Liver (tissue), 9 donors: ENCODE results near the gene TTC24. TPM values are rescaled to one million over a fixed set of nuclear protein-coding genes. Genes with fewer than 3 reads are reported as not detected.

Experiments used
- DNase-seq: peaks from one replicate; pipeline ENCODE4 v3.0.0-alpha.2; 2017; ENCODE audit warnings: low spot score
- H3K27ac ChIP-seq, 2 donors: one replicate each; pipeline ENCODE4 v1.7.0; 2013; ENCODE audit warnings: inconsistent platforms in 2 of 2, low read length in 2 of 2, control low read depth in 1 of 2, low read depth in 1 of 2, mild to moderate bottlenecking in 1 of 2
- H3K27me3 ChIP-seq, 4 donors: one replicate each; pipeline versions ENCODE4 v1.6.1 to v1.7.0; 2013; ENCODE audit warnings: low read length in 3 of 4, inconsistent platforms in 1 of 4, mild to moderate bottlenecking in 1 of 4, moderate library complexity in 1 of 4; ENCODE audit not compliant: control insufficient read depth in 4 of 4, insufficient read depth in 4 of 4
- H3K36me3 ChIP-seq, 4 donors: one replicate each; pipeline versions ENCODE4 v1.6.1 to v1.7.0; 2013; ENCODE audit warnings: low read length in 3 of 4, mild to moderate bottlenecking in 3 of 4, low read depth in 1 of 4, moderate library complexity in 1 of 4; ENCODE audit not compliant: control insufficient read depth in 4 of 4, insufficient read depth in 3 of 4
- H3K4me1 ChIP-seq, 4 donors: one replicate each; pipeline versions ENCODE4 v1.6.1 to v1.7.0; 2013; ENCODE audit warnings: low read length in 3 of 4, mild to moderate bottlenecking in 3 of 4, moderate library complexity in 1 of 4; ENCODE audit not compliant: control insufficient read depth in 4 of 4, insufficient read depth in 4 of 4
- H3K4me3 ChIP-seq, 3 donors: one replicate each; pipeline versions ENCODE4 v1.6.1 to v1.7.0; 2013; ENCODE audit warnings: low read length in 3 of 3, control low read depth in 1 of 3, low read depth in 1 of 3, mild to moderate bottlenecking in 1 of 3
- H3K9ac ChIP-seq, 2 donors: one replicate each; pipeline ENCODE4 v1.7.0; 2013; ENCODE audit warnings: low read length in 2 of 2, mild to moderate bottlenecking in 2 of 2, moderate library complexity in 2 of 2, control low read depth in 1 of 2, low read depth in 1 of 2
- H3K9me3 ChIP-seq, 4 donors: one replicate each; pipeline versions ENCODE4 v1.6.1 to v1.7.0; 2013; ENCODE audit warnings: low read length in 3 of 4; ENCODE audit not compliant: control insufficient read depth in 4 of 4
- CTCF ChIP-seq: fragments of 150-350 bp; IDR thresholded peaks from 2 replicates; pipeline ENCODE4 v1.5.1; 2017; ENCODE audit warnings: improper control_type of control experiment, low read depth, low read length; ENCODE audit not compliant: missing input control
- EGR1 ChIP-seq, 2 donors: IDR thresholded peaks; 2 replicates each; pipeline ENCODE4 v1.6.1; 2016 to 2018; ENCODE audit warnings: antibody characterized with exemption in 2 of 2, low read depth in 2 of 2
- FOXA2 ChIP-seq: IDR thresholded peaks from 2 replicates; pipeline ENCODE4 v1.6.1; 2016; ENCODE audit warnings: antibody characterized with exemption
- GABPA ChIP-seq, 2 donors: IDR thresholded peaks in 1 of 2; conservative IDR thresholded peaks in 1 of 2; 2 replicates each; pipeline ENCODE4 v1.6.1; 2016; ENCODE audit warnings: antibody characterized with exemption in 2 of 2, mild to moderate bottlenecking in 1 of 2, moderate library complexity in 1 of 2
- RAD21 ChIP-seq, 2 donors: IDR thresholded peaks; 2 replicates each; pipeline ENCODE4 v1.6.1; 2016; ENCODE audit warnings: antibody characterized with exemption in 2 of 2, mild to moderate bottlenecking in 2 of 2
- RXRA ChIP-seq, 2 donors: IDR thresholded peaks; 2 replicates each; pipeline ENCODE4 v1.6.1; 2017 to 2018; ENCODE audit warnings: antibody characterized with exemption in 2 of 2, mild to moderate bottlenecking in 1 of 2
- SP1 ChIP-seq: IDR thresholded peaks from 2 replicates; pipeline ENCODE4 v1.6.1; 2018; ENCODE audit warnings: antibody characterized with exemption, mild to moderate bottlenecking
- YY1 ChIP-seq: IDR thresholded peaks from 2 replicates; pipeline ENCODE4 v1.6.1; 2016; ENCODE audit warnings: antibody characterized with exemption, mild to moderate bottlenecking
- WGBS: extraction: QIAGEN DNeasy Blood & Tissue Kit; methylation state at CpG from one replicate; pipeline ENCODE4 v1.1.7; 2013; 5-methylcytosine and 5-hydroxymethylcytosine counted together
- polyA plus RNA-seq, 2 donors: library from polyadenylated mRNA; stranded (reverse) in 1 of 2; unstranded in 1 of 2; fragments of 200-250 nt in 1 of 2; fragments of >200 nt in 1 of 2; fragmentation: Nextera tagmentation in 1 of 2; extraction: Ambion mirVana in 1 of 2; gene quantifications; one replicate each; pipeline versions ENCODE4 v1.2.1 to v1.2.3, GENCODE V29; 2013 to 2015
- total RNA-seq, 2 donors: library from RNA; depleted of rRNA; stranded (reverse); fragments of >200 nt; gene quantifications; one replicate each; pipeline ENCODE4 v1.2.3, GENCODE V29; 2014
- TF ChIP-seq, protein P1 (sequence below): IDR thresholded peaks from 2 replicates; pipeline ENCODE4 v1.6.1; 2016; ENCODE audit warnings: antibody characterized with exemption
- TF ChIP-seq, protein P2 (sequence below): IDR thresholded peaks from 2 replicates; pipeline ENCODE4 v1.6.1; 2016; ENCODE audit warnings: antibody characterized with exemption, mild to moderate bottlenecking
- donor health status: healthy.
- donor health status: healthy.
- donor health status: healthy.
- donor health status: healthy.
- donor health status: healthy.

TTC24 gene
- total and polyA plus RNA-seq, 4 donors, result 0.08 to 0.14 (median 0.10) TPM; not detected in 1

- Histone ChIP-seq H3K9me3 (no peaks in the 10 kb centered on the region), H3K27me3 (peaks cover 0 to 4% (median 0%) of the 10 kb centered on the region in 4 donors)
These were observed 33.1 kb downstream of the TTC24 start for GRCh38 chr1:156612666-156613065.

DNA sequence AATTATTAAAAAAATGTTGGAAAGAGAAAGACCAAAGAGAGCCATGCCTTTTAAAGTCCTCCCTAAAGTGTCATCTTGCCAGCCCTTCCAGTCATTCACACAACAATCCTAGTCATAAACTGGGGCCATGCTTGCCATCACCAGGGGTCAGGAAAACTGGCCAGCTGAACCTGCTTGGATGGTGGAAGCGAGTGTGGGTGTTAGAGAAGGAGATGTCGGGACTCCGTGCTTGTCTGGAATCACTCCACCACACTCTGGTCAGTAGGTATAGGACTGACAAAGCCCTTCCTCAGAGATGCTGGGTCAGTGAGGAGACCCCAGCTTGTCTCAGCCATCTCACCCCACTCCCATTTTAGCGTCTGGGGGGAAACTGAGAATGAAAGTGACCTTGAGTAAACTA is 36.4 kb downstream of the TTC24 start:
- Histone ChIP-seq H3K36me3 (no peaks in the 10 kb centered on the region), H3K27ac (no peak overlapping the region), H3K9me3 (no peaks in the 10 kb centered on the region), H3K4me1 (no peaks in the 10 kb centered on the region), H3K4me3 (no peak overlapping the region), H3K27me3 (peaks cover 0 to 4% (median 0%) of the 10 kb centered on the region in 4 donors), H3K9ac (no peak overlapping the region)
- TF ChIP-seq EGR1 (IDR thresholded peaks at IDR 0.05; ENCODE audit: low read depth in 2 of 2) (no peak), FOXA2 (no peak)
- TF ChIP-seq, protein P1, sequence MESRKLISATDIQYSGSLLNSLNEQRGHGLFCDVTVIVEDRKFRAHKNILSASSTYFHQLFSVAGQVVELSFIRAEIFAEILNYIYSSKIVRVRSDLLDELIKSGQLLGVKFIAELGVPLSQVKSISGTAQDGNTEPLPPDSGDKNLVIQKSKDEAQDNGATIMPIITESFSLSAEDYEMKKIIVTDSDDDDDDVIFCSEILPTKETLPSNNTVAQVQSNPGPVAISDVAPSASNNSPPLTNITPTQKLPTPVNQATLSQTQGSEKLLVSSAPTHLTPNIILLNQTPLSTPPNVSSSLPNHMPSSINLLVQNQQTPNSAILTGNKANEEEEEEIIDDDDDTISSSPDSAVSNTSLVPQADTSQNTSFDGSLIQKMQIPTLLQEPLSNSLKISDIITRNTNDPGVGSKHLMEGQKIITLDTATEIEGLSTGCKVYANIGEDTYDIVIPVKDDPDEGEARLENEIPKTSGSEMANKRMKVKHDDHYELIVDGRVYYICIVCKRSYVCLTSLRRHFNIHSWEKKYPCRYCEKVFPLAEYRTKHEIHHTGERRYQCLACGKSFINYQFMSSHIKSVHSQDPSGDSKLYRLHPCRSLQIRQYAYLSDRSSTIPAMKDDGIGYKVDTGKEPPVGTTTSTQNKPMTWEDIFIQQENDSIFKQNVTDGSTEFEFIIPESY, result no peak
- WGBS, result 47% methylated on average over 4 of the region's 4 CpGs
- no peak for DNase-seq

More at GRCh38 chr1:156612666-156613065, 33.1 kb downstream of the TTC24 start:
- no peaks in the 10 kb centered on the region for H3K36me3 ChIP-seq
- H3K9ac ChIP-seq, result no peak overlapping the region
- no peak overlapping the region for H3K27ac ChIP-seq
- 49% methylated on average over 3 of the region's 3 CpGs for WGBS
- H3K4me3 ChIP-seq, result no peak overlapping the region
- H3K4me1 ChIP-seq, result no peaks in the 10 kb centered on the region
- TF ChIP-seq FOXA2, result no peak
- TF ChIP-seq GABPA (IDR thresholded peaks at IDR 0.05 in 1 of 2, conservative IDR thresholded peaks at IDR 0.05 in 1 of 2), result no peak
- no peak for TF ChIP-seq YY1
- TF ChIP-seq, protein P2, sequence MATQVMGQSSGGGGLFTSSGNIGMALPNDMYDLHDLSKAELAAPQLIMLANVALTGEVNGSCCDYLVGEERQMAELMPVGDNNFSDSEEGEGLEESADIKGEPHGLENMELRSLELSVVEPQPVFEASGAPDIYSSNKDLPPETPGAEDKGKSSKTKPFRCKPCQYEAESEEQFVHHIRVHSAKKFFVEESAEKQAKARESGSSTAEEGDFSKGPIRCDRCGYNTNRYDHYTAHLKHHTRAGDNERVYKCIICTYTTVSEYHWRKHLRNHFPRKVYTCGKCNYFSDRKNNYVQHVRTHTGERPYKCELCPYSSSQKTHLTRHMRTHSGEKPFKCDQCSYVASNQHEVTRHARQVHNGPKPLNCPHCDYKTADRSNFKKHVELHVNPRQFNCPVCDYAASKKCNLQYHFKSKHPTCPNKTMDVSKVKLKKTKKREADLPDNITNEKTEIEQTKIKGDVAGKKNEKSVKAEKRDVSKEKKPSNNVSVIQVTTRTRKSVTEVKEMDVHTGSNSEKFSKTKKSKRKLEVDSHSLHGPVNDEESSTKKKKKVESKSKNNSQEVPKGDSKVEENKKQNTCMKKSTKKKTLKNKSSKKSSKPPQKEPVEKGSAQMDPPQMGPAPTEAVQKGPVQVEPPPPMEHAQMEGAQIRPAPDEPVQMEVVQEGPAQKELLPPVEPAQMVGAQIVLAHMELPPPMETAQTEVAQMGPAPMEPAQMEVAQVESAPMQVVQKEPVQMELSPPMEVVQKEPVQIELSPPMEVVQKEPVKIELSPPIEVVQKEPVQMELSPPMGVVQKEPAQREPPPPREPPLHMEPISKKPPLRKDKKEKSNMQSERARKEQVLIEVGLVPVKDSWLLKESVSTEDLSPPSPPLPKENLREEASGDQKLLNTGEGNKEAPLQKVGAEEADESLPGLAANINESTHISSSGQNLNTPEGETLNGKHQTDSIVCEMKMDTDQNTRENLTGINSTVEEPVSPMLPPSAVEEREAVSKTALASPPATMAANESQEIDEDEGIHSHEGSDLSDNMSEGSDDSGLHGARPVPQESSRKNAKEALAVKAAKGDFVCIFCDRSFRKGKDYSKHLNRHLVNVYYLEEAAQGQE, result no peak
- TF ChIP-seq SP1, result no peak
- no peak for TF ChIP-seq CTCF
- TF ChIP-seq RAD21 (IDR thresholded peaks at IDR 0.05), result no peak
- TF ChIP-seq, protein P1, result no peak
- no peak for TF ChIP-seq RXRA (IDR thresholded peaks at IDR 0.05)
- DNase-seq, result no peak
